Panc1 (cell line): ENCODE measurements around the gene ALPL. TPM values are rescaled to one million over a fixed set of nuclear protein-coding genes. Genes with fewer than 3 reads are reported as not detected.

Source experiments
- ATAC-seq: fragments of 200-7000 bp; cut with Tn5 transposase; 2 replicates; pipeline ENCODE4 v1.9.1; 2020; ENCODE audit warnings: mild to moderate bottlenecking, moderate library complexity
- BruUV-seq: library from RNA; stranded (reverse); fragments of 400-500 nt; replicated peaks from 2 replicates; lab custom pipeline; 2021; lab: Mats Ljungman, UMichigan
- CTCF ChIA-PET: fragments of 300-600 bp; sonication (Branson Sonifier 250); formaldehyde crosslinking; loops from one replicate; lab custom pipeline; 2022; ENCODE audit warnings: antibody characterized with exemption; lab: Charles Lee
- POLR2A ChIA-PET: fragments of 300-600 bp; sonication (Branson Sonifier 250); formaldehyde crosslinking; loops from one replicate; lab custom pipeline; 2022; ENCODE audit warnings: antibody characterized with exemption; lab: Charles Lee
- DNase-seq: peaks from one replicate; pipeline ENCODE4 v3.0.0-alpha.2; 2010; ENCODE audit warnings: low read depth, low spot score
- H3K27ac ChIP-seq: 2 replicates; pipeline ENCODE4 v1.5.1; 2011; ENCODE audit warnings: mild to moderate bottlenecking, low read length, inconsistent platforms
- H3K27me3 ChIP-seq: fragments of 200-500 bp; sonication (Bioruptor generic); 2 replicates; pipeline ENCODE4 v1.6.0; 2014; ENCODE audit warnings: low read length, inconsistent platforms; ENCODE audit not compliant: control insufficient read depth, insufficient read depth
- H3K36me3 ChIP-seq: fragments of 200-500 bp; sonication (Bioruptor generic); 2 replicates; pipeline ENCODE4 v1.5.1; 2014; ENCODE audit warnings: inconsistent platforms, mild to moderate bottlenecking, low read length, moderate library complexity; ENCODE audit not compliant: control insufficient read depth, insufficient read depth
- H3K4me1 ChIP-seq: 2 replicates; pipeline ENCODE4 v1.5.1; 2011; ENCODE audit warnings: inconsistent platforms, mild to moderate bottlenecking, low read length, moderate library complexity; ENCODE audit not compliant: control insufficient read depth, insufficient read depth
- H3K4me3 ChIP-seq, 2 experiments: 2 replicates each; pipeline ENCODE4 v1.5.1; 2011 to 2012; ENCODE audit warnings: low read depth in 2 of 2, low read length in 2 of 2, mild to moderate bottlenecking in 2 of 2, inconsistent platforms in 1 of 2, moderate library complexity in 1 of 2
- H3K9me3 ChIP-seq: fragments of 200-500 bp; sonication (Bioruptor generic); 2 replicates; pipeline ENCODE4 v1.5.1; 2014; ENCODE audit warnings: low read depth, mild to moderate bottlenecking, inconsistent platforms, low read length, moderate library complexity; ENCODE audit not compliant: control insufficient read depth, insufficient read depth
- POLR2AphosphoS5 ChIP-seq: IDR thresholded peaks from 2 replicates; pipeline ENCODE4 v1.6.1; 2012; ENCODE audit warnings: mild to moderate bottlenecking, low read depth, low read length, moderate library complexity
- SIN3A ChIP-seq: IDR thresholded peaks from 2 replicates; pipeline ENCODE4 v1.6.1; 2012; ENCODE audit warnings: low read depth, mild to moderate bottlenecking, low read length, moderate library complexity, borderline replicate concordance; ENCODE audit not compliant: insufficient read depth
- TCF7L2 ChIP-seq: IDR thresholded peaks from 2 replicates; pipeline ENCODE4 v1.6.1; 2011; ENCODE audit warnings: mild to moderate bottlenecking, low read depth, low read length, inconsistent platforms
- in situ Hi-C: cut with HindIII; loops from 2 replicates; pipeline ENCODE4 v1.10.0; 2016; ENCODE audit warnings: low sequenced_read_pairs, low pct_unique_long_range_greater_than_20kb
- intact Hi-C: fragments of 100-400 bp; cut with micrococcal nuclease; formaldehyde crosslinking; loops from one replicate; pipeline ENCODE4 v1.10.0; 2022; ENCODE audit not compliant: unreplicated experiment
- total RNA-seq: library from RNA; stranded (reverse); gene quantifications from one replicate; pipeline ENCODE4 v1.2.1, GENCODE V29; 2021; ENCODE audit not compliant: unreplicated experiment
- TF ChIP-seq, protein P1 (sequence below): fragments of 450-650 bp; IDR thresholded peaks from 2 replicates; pipeline ENCODE4 v1.5.1; 2017; ENCODE audit warnings: mild to moderate bottlenecking
- TF ChIP-seq, protein P2 (sequence below), 2 experiments: IDR thresholded peaks; 2 replicates each; pipeline ENCODE4 v1.6.1; 2011 to 2012; ENCODE audit warnings: low read depth in 2 of 2, control low read depth in 1 of 2, low read length in 1 of 2, mild to moderate bottlenecking in 1 of 2, moderate library complexity in 1 of 2; ENCODE audit not compliant: insufficient read depth in 1 of 2

The ALPL gene
- total RNA-seq, 1 experiment from 2014 or later = 0.82 TPM

DNA sequence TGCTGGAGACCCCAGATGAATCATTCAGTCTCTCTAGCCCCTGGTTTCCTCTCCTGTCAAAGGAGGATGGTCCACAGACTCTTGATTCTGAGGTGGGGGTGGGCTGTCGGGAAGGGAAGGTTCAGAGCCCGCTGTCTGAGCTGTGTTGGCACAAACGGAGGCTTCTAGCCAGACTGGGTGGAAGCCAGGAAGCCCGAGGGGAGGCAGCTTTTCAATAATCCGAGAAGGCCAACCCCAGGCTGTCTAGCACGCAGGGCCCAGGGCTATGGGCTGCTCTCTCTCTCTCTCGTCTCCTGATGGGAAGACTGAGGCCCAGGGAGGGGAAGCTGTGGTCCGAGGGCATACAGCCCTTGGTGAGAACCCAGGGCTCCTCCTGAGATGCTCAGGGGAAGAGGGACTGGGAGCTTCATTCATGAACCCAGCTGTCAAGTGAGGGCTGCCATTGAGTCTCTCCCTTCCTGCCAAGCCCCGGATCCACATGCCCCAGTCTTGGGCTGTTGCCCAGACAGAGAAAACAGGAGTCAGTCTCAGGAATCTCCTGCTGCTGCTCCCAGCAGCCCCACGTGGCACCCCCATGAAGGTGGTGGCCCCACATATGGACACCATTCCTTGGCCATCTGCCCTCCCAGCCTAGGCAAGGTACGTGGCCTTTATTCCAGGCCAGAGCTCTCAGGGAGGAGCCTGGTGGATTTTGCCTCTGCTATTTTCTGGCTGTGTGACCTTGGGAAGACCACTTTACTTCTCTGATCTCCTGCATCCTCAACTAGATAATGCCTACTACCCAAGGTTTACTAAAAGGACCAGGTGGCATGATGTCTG lies 115.6 kb downstream of the ALPL start:
- in situ Hi-C loops = no loop called here
- intact Hi-C loops = no loop called here
- no peak for TF ChIP-seq POLR2AphosphoS5
- TF ChIP-seq TCF7L2 = no peak
- TF ChIP-seq, protein P1, sequence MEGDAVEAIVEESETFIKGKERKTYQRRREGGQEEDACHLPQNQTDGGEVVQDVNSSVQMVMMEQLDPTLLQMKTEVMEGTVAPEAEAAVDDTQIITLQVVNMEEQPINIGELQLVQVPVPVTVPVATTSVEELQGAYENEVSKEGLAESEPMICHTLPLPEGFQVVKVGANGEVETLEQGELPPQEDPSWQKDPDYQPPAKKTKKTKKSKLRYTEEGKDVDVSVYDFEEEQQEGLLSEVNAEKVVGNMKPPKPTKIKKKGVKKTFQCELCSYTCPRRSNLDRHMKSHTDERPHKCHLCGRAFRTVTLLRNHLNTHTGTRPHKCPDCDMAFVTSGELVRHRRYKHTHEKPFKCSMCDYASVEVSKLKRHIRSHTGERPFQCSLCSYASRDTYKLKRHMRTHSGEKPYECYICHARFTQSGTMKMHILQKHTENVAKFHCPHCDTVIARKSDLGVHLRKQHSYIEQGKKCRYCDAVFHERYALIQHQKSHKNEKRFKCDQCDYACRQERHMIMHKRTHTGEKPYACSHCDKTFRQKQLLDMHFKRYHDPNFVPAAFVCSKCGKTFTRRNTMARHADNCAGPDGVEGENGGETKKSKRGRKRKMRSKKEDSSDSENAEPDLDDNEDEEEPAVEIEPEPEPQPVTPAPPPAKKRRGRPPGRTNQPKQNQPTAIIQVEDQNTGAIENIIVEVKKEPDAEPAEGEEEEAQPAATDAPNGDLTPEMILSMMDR = no peak
- TF ChIP-seq SIN3A = no peak
- TF ChIP-seq, protein P2, sequence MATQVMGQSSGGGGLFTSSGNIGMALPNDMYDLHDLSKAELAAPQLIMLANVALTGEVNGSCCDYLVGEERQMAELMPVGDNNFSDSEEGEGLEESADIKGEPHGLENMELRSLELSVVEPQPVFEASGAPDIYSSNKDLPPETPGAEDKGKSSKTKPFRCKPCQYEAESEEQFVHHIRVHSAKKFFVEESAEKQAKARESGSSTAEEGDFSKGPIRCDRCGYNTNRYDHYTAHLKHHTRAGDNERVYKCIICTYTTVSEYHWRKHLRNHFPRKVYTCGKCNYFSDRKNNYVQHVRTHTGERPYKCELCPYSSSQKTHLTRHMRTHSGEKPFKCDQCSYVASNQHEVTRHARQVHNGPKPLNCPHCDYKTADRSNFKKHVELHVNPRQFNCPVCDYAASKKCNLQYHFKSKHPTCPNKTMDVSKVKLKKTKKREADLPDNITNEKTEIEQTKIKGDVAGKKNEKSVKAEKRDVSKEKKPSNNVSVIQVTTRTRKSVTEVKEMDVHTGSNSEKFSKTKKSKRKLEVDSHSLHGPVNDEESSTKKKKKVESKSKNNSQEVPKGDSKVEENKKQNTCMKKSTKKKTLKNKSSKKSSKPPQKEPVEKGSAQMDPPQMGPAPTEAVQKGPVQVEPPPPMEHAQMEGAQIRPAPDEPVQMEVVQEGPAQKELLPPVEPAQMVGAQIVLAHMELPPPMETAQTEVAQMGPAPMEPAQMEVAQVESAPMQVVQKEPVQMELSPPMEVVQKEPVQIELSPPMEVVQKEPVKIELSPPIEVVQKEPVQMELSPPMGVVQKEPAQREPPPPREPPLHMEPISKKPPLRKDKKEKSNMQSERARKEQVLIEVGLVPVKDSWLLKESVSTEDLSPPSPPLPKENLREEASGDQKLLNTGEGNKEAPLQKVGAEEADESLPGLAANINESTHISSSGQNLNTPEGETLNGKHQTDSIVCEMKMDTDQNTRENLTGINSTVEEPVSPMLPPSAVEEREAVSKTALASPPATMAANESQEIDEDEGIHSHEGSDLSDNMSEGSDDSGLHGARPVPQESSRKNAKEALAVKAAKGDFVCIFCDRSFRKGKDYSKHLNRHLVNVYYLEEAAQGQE (IDR thresholded peaks at IDR 0.05; ENCODE audit: insufficient read depth in 1 of 2, low read depth in 2 of 2, low read length in 1 of 2) = no peak
- ATAC-seq = no peak
- no peak for DNase-seq
- Histone ChIP-seq H3K27me3 (no peaks in the 10 kb centered on the region), H3K4me1 (peaks cover 3% of the 10 kb centered on the region; the same call in 1 of the 2 replicates), H3K4me3 (no peak overlapping the region), H3K27ac (no peak overlapping the region), H3K9me3 (no peaks in the 10 kb centered on the region), H3K36me3 (no peaks in the 10 kb centered on the region)
- ChIA-PET POLR2A (interaction anchor here (0.6 kb wide), 1 partner anchor 74 kb away, joined by 4 read pairs; no protein-coding TSS in a partner anchor), CTCF (interaction anchor here (0.7 kb wide), 1 partner anchor 80 kb away, joined by 7 read pairs; no protein-coding TSS in a partner anchor)
- BruUV-seq = no TSS peak

DNA sequence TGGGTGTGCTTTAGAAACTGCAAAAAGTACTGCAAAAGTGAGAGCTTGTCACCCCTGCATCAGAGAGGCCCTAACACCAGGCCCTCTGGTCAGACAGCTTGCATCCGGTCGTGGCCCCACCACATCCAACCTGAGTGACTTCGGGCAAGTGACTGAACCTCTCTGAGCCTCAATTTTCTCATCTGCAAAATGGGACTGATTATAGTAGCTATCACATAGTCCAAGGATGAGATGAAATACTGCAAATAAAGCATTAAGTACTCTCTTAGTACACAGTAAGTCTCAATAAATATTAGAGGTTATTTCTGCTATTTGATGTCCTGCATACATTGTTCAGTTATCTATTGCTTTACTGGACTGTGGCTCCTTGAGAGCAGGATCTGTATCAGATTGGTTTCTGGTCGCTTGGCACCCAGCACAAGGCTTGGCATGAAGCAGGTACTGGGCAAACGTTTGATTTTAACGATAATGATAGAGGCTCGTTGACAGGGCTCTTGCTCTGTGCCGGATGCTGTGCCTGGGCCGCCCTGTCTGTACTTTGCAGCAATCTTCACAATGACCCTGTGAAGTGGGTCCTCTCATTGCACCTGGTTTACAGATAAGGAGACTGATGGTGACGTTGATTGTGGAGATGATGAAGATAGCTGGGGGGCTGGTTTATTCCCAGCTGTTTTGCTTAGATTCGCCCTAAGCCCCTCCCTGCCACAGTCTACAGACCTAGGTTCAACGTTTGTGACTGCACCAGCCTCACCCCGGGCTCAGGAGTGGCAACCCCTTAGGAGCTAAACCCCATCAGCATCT lies 116.4 kb downstream of the ALPL start:
- in situ Hi-C loops (no loop called here), intact Hi-C loops (no loop called here)
- H3K27ac ChIP-seq = no peak overlapping the region
- ChIA-PET CTCF (no interaction called here), POLR2A (no interaction called here)
- no peak overlapping the region for H3K4me3 ChIP-seq
- no peaks in the 10 kb centered on the region for H3K9me3 ChIP-seq
- no peak for DNase-seq
- H3K36me3 ChIP-seq = no peaks in the 10 kb centered on the region
- no peaks in the 10 kb centered on the region for H3K27me3 ChIP-seq
- TF ChIP-seq, protein P1 = no peak
- TF ChIP-seq POLR2AphosphoS5 (no peak), TCF7L2 (no peak), SIN3A (no peak)
- TF ChIP-seq, protein P2 (IDR thresholded peaks at IDR 0.05; ENCODE audit: insufficient read depth in 1 of 2, low read depth in 2 of 2, low read length in 1 of 2) = no peak
- no TSS peak for BruUV-seq
- no peak for ATAC-seq
- H3K4me1 ChIP-seq = peaks cover 3% of the 10 kb centered on the region; the same call in 1 of the 2 replicates
